GM06990 (cell line): ENCODE measurements around the gene RHBDD3.

Experiments
- DNase-seq: peaks from one replicate; pipeline ENCODE4 v3.0.0-alpha.2; 2011; ENCODE audit not compliant: insufficient read length; ENCODE audit errors: extremely low read depth
- H3K27me3 ChIP-seq: replicated peaks from 2 replicates; pipeline ENCODE4 v1.6.0; 2011; ENCODE audit warnings: low read length; ENCODE audit not compliant: control insufficient read depth, insufficient read depth
- H3K36me3 ChIP-seq: 2 replicates; pipeline ENCODE4 v1.5.1; 2011; ENCODE audit warnings: low read length; ENCODE audit not compliant: control insufficient read depth, insufficient read depth
- H3K4me3 ChIP-seq: replicated peaks from 2 replicates; pipeline ENCODE4 v1.5.1; 2011; ENCODE audit warnings: low read depth, mild to moderate bottlenecking, control low read depth, low read length
- TF ChIP-seq, protein P1 (sequence below): IDR thresholded peaks from 2 replicates; pipeline ENCODE4 v1.5.1; 2011; ENCODE audit warnings: low read length, control low read depth, mild to moderate bottlenecking, inconsistent platforms; ENCODE audit not compliant: insufficient read depth, poor library complexity, severe bottlenecking

The RHBDD3 gene

DNA sequence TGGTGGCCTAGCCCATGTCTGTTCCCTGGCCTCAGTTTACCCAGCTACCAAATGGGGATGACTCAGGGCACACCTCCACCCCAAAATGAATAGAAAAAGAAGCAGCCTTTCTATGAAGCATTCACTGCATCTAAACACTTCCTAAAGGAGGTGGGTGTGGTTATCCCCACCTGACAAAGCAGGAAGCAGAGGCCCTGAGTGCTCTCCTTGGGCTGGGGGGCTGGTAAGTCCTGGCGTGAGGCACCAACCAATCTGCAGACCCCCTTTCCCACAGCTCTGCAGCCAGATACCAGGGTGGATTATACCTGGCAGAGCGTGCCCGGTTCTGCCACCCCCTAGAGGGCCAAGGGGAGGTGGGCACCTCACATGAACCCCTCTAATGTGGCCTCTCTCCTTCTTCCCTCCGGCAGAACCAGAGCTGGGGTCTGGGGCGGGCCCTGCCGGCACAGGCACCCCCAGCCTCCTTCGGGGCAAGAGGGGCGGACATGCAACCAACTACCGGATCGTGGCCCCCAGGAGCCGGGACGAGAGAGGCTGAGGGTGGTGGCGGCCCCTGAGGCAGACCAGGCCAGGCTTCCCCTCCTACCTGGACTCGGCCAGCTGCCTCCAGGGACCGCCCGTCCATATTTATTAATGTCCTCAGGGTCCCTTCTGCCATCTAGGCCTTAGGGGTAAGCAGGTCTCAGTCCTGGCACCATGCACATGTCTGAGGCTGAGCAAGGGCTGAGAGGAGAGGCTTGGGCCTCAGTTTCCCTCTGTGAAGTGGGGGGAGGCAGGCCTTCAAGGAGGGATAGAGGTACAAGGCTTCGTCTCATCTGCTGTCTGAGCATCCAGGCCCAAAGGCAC is 9.2 kb downstream of the RHBDD3 start:
- H3K36me3 ChIP-seq = no peaks in the 10 kb centered on the region; the same call in 1 of the 2 replicates
- TF ChIP-seq, protein P1, sequence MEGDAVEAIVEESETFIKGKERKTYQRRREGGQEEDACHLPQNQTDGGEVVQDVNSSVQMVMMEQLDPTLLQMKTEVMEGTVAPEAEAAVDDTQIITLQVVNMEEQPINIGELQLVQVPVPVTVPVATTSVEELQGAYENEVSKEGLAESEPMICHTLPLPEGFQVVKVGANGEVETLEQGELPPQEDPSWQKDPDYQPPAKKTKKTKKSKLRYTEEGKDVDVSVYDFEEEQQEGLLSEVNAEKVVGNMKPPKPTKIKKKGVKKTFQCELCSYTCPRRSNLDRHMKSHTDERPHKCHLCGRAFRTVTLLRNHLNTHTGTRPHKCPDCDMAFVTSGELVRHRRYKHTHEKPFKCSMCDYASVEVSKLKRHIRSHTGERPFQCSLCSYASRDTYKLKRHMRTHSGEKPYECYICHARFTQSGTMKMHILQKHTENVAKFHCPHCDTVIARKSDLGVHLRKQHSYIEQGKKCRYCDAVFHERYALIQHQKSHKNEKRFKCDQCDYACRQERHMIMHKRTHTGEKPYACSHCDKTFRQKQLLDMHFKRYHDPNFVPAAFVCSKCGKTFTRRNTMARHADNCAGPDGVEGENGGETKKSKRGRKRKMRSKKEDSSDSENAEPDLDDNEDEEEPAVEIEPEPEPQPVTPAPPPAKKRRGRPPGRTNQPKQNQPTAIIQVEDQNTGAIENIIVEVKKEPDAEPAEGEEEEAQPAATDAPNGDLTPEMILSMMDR = no peak

DNA sequence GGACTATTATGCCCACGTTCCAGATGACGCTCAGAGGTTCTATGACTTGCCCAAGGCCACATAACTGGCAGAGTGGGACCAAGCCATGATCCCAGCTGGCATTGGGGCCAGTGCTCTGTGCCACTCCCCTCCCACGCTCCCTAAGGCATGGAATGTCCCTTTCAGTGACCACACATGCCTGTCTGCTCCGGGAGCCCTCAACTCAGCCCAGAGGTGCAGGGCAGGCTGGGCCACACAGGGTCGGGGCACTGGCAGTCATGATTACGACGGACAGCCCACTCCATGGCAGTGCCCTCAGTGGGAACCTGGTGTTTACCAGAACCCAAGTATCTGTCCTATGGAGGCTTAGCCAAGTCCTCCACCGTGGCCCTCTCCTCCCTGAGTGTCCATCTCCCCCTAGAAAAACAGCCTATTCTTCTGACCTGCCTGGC is 10.0 kb downstream of the RHBDD3 start:
- TF ChIP-seq, protein P1 = no peak
- Histone ChIP-seq H3K4me3 (no peak overlapping the region), H3K27me3 (no peaks in the 10 kb centered on the region), H3K36me3 (no peaks in the 10 kb centered on the region; the same call in 1 of the 2 replicates)
- no peak for DNase-seq

More for the DNA sequence above, 9.2 kb downstream of the RHBDD3 start:
- Histone ChIP-seq H3K27me3 (no peaks in the 10 kb centered on the region), H3K4me3 (no peak overlapping the region)
- no peak for DNase-seq

DNA sequence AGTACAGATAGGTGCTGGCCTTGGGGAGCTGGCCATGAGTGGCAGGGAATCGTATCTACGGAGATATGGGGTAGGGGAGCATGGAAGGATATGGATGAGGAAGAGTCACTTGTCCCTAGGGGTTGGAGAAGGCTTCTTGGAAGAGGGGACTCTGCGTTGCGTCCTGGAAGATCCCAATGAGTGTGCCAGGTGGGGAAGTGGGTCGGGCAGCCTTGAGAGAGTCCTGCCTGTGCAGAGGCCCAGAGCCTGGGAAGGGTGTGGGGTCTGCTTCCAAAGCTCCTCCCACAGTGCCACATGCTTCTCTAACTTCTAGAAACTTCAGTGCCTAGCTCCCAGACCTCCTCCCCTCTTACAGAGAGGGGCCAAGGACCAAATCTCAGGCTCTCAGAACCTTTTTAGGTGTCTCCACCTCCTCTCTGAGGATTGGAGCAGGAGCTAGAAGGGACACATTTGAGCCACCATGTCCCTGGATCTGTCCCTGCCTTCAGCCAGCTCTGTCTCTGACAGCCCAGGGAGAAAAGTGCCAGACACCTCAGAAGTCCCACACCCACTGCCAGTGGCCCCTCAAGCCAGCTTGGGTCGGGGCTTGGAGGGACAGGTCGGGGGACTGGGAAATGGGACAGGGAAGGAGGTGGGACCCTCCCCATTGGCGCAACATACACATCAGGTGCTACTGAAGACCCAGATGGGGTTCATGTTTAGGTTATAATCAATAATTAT is 11.0 kb downstream of the RHBDD3 start:
- Histone ChIP-seq H3K36me3 (no peaks in the 10 kb centered on the region; the same call in 1 of the 2 replicates), H3K27me3 (no peaks in the 10 kb centered on the region), H3K4me3 (no peak overlapping the region)
- DNase-seq = no peak
- TF ChIP-seq, protein P1 = no peak

DNA sequence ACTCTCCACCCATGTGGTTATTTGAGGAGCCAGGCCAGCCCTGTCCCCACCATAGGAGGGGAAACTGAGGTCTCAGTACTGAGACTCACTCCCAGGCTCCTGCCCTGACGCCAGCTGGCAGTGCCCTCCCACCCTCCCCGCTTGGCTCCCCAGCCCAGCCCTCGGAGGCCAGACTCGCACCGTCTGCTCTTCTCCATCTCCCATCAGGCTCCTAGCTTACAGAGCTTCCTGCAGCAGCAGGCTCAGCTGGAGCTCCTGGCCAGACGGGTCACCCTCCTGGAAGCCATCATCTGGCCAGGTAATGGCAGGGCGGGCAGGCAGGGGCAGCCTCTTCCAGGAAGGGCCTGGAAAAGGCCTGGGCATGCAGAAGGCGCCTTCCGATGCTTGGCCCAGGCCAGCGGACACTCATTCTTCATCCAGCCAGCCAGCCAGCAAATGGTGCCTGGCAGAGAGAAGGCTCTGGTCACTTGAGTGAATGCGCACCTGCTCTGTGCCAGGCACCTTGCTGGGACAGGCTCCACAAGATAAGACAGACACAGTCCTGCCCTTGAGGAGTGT is 12.6 kb downstream of the RHBDD3 start:
- H3K27me3 ChIP-seq = no peaks in the 10 kb centered on the region
- H3K4me3 ChIP-seq = no peak overlapping the region
- H3K36me3 ChIP-seq = no peaks in the 10 kb centered on the region; the same call in 1 of the 2 replicates
- DNase-seq = no peak
- TF ChIP-seq, protein P1 = no peak

DNA sequence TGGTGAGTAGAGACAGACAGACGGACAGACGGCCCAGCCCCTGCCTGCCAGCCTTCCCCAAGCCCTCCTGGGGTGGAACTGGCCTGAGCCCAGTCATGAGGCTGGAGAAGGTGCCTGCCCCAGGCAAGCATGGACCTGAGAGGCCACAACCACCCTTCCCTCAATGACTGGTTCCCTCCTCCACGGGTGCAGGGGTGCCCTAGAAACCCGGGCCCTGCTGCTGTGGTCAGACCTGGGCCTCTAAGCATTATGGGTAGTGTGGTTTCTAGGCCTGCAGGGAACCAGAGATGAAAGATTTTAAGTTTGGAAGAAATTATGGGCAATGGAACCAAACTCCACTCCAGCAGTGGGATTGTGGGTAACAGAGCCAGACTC is 13.5 kb downstream of the RHBDD3 start:
- Histone ChIP-seq H3K4me3 (no peak overlapping the region), H3K36me3 (no peaks in the 10 kb centered on the region; the same call in 1 of the 2 replicates), H3K27me3 (no peaks in the 10 kb centered on the region)
- DNase-seq = no peak
- TF ChIP-seq, protein P1 = no peak
